ENCODE results near the gene UQCRC1.

UQCRC1 gene

DNA sequence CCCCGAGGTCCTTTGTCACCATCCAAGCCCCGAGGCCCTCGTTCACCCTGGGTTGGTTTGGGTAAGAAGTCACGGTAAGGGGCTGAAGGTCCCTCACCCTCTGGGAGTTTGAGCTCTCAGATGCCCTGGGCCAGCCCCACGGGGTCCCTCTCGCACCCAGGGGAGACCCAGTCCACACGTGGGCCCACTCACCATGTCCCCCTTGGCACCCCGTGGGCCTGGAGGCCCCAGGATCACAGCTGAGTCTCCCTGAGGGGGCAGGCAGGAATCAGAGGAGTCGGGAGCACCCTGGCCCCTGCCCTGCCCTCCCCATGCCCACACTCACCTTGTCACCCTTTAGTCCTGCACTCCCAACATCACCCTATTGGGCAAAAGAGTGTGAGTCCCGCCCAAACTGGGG is 40.0 kb downstream of the UQCRC1 start:
- DNase-seq = no peak

DNA sequence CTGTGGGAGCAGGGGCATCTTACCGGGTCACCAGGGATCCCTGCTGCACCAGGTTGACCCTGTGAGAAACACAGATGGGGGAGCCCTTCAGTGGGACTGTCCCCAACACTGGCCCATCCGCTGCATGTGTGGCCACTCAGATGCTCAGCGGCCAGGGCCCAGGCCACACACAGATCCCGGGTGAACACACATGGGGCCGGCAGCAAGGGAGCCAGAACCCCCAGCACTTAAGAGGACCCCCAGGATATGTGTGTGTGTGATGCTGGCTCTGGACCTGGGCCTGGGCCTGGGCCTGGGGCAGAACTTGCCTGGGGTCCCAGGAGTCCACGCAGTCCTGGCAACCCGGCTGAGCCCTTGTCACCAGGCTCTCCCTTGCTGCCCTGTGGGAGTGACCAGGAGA is 41.0 kb downstream of the UQCRC1 start:
- DNase-seq = no peak

DNA sequence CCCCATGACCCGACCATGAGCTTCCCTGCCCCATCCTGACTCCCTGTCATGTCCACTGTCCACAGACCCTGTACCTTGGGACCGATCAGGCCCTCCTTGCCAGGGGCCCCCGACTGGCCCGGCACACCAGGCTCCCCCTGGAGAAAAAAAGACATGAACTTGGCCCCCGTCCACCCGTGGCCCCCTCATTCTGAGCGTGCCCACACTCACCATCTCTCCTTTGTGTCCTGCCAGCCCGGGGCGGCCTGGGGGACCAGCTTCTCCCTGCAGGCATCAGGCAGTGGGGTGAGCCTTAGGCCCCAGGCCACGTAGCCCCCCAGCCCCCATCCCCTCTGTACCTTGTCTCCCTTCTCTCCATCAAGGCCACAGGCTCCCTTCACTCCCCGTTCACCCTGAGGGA is 41.9 kb downstream of the UQCRC1 start:
- DNase-seq = no peak

DNA sequence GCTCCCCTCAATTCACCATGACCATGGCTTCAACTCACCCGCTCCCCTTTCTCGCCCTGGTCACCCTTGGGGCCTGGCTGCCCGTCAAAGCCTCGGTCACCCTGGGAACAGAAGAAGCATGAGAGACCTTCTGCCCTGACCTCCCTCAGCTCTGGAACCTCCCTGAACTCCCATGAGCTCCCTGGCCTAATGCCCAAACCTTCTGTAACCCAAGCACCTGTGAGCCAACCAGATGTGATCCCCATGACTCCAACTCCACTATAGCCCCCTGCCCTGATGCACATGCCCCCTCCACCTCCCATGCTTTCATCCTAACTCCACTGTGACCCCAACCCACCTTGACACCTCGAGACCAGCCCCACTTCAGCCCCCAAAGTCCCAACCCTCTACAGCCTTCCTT is 42.4 kb downstream of the UQCRC1 start:
- DNase-seq = no peak

DNA sequence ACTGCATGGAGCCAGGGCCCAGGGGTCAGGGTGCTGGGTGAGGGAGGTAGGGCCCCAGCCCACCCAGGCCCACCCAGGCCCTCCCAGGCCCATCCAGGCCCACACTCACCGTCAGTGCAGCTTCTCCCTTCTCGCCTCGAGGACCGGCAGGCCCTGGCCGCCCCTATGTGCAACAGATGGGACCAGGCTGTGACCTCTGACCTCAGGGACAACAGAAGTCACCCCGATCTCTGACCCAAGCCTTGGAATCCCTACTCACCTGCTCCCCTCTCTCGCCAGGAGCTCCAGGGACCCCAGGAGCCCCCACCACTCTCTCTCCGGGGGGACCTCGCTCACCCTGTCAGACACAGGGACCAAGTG is 43.1 kb downstream of the UQCRC1 start:
- DNase-seq = no peak

DNA sequence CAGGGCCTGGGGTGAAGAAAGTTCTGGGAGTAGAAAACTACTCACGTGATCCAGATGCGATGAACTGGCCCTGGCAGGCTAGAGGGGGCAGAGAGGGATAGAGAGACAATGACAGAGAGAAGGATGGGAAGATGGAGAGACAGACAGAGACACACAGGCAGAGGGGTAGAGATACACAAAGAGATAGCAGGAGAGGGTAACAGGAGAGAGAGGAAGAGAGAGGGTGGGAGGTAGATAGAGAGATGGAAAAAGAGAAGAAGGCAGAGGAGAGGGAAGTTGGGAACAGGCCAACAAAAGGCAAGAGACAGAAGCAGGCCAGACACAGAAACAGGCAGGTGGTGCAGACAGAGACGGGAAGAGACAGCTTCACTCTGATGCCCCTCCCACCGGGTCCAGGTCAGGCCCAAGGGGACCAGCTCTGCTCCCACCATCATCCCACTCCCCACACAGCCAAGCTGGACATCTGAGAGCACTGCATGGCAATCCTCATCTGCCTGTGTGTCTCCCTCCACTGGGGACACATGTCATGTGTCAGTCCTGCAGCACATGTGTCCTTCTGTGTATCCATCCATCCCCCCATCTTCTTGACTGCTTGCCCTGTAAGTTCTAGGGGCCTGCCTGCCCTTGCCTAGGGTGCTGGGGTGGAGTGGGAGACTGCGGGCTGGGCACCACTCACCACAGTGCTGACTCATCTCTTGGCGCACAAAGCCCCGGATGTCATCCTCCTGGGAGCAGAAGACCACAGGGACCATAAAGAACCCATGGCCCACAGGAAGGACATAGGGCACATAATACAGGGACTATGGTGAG is 43.6 kb downstream of the UQCRC1 start:
- DNase-seq = no peak

DNA sequence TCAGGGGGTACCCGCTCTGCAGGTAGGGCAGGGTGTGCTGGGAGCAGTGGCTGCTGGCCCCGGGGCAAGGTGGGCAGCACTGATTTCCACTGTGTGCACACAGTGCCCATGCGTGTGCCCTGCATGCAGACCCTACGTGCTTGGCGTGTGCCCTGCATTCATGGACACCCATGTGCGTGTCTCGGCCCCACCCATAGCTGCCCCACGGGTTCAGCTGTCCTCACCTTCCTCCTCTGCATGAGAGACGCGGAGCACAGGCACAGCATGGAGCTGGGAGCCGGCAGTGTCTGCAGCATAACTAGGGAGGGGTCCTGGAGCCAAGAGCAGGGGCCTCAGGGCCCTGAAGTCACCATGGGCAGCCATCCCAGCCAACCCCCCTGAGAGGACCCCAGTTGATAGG is 44.3 kb downstream of the UQCRC1 start:
- no peak for DNase-seq

DNA sequence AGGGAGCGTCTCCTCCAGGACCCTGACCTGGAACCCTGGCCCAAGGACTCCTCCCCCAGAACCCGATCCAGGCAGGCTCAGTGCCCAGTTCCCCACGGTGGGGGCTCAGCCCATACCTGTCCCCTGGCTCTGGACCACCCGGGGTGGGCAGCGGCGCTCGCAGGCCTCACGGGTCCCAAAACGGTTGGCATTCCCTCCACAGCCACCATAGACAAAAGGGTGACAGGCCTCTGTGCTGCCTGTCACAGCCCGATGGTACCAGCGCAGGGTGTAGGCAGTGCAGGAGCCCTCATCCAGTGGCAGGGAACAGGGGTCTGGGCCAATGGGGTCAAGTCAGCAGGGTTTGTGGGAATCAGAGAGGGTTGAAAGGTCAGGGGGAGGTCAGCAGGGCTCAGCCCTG is 44.8 kb downstream of the UQCRC1 start:
- DNase-seq = no peak

DNA sequence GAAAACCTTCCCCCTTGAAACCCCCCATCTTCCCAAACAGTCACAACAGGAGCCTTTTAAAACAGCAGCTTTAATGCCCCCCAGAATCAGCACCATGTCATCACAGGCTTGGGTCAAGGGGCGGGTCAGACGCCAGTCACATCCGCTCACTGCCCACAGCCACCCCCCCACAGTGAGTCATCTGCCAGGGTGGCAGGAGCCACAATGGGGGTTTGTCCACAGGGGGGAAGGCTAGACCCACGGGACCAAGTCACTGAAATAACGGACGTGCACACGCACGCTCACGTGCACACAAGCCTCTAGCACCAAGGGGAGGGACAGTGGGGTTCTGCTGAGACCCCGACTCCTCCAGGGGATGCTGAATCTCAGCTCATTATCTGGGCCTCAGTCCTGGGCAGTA is 45.4 kb downstream of the UQCRC1 start:
- DNase-seq = peak; percentile 58 to 80

DNA sequence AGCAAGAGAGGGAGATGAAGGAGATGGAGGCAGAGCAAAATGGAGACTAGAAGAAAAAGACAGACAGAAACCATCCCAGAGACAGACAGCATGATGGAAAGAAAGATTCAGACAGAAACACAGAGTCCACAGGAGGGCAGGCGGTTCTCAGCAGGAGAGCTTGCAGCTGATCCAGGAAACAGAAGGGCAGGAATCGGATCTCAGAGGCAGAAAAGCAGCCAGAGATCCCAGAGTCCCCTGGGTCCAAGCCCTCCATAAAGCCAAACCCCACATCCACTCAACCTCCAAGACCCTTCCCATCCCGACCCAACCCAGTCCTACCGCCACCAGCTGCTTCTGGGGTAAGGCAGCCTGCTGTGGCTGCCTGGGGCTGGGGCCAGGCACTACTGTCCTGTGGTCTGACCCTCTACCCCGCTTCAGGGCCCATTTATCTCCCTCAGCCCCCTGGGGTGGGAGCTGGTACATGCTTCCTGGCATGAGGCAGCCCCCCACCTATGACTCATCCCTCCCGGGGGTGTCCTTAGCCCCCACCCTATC is 46.0 kb downstream of the UQCRC1 start, which contains the start of gene UCN2:
TSS of gene UCN2 (minus strand) at position 400 of the 537 bp plus-strand sequence. CDS start 657 bp downstream, outside the sequence.
- no peak for DNase-seq

DNA sequence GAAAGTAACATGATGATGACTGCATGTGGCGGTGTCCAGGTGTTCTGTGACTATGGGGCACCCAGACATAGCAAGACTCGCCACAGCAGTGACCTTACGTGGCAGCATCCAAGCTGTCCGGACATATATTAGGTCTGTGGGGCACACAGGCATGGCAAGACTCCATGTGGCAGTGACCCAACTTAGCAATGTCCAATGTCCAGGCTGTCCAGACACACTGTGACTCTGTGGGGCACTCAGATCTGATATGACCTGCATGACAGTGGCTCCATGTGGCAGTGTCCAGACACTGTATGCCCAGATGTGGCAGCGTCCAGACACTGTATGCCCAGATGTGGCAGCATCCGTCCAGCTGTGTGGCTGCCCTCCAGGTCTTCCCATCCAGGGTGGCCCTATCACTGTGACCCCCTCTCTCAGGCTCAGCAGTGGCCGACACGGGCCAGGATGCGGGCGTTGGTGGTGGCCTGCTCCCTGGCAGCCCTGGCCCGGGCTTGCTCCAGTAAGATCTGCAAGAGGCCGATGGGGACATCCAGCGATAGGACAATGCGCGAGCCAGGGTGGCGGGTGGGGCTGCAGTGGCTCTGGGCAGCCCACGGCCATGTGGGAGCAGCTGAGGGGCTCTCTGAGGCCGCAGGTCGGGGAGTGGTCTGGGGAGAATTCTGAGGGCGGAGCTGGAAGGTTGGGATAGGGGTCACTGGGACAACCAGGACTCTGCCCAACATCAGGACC is 46.9 kb downstream of the UQCRC1 start:
- no peak for DNase-seq

DNA sequence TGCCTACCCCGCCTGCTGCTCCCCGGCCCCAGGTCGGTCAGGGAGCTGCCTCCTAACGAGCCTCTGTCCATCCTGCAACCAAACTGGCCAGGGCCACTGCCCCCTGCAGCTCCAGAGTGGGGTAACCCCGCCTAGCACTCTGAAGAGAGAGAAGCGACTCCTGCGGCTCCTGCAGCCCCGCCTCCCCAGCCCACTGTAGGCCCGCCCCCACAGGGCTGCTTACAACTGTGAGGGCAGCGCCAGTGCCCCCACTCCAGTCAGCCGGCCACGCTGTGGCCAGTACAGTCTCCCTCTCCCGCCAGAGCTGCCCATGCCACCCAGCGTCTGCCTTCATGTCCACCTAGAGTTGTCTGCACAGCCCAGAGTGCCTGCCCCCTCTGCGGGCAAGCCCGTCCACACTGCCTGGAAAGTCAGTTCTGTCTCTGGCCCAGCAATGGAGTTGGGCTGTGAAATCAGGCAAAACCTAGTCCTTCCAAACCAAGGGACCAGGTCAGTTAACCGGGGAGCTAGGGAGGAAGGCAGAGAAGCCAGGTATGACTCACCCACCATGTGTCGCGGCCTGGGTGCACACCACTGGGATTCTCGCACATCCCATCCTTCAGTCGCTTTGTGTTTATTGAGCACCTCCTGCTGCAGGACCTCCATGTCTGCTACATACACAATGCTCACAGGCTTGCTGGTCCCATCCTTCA is 48.3 kb downstream of the UQCRC1 start:
- DNase-seq = peak in 1 of 2 donors; percentile 30

DNA sequence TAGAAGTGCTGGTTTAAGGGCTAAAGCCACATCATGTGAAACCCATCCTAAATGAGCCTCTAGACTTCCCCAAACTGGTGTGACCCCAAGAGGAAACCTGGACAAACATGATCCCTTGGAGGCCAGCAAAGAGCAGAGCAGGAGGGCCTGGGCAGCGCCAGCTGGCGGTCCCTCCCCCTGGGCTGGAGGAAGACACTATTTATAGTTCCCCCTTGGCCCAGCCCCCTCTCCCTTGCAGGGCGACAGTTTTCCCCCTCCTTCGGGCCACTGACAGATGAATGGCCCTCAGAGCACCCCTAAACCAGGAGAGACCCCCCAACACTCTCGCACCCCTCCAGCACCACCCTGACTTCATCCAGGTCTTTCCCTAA is 48.8 kb downstream of the UQCRC1 start:
- no peak for DNase-seq

DNA sequence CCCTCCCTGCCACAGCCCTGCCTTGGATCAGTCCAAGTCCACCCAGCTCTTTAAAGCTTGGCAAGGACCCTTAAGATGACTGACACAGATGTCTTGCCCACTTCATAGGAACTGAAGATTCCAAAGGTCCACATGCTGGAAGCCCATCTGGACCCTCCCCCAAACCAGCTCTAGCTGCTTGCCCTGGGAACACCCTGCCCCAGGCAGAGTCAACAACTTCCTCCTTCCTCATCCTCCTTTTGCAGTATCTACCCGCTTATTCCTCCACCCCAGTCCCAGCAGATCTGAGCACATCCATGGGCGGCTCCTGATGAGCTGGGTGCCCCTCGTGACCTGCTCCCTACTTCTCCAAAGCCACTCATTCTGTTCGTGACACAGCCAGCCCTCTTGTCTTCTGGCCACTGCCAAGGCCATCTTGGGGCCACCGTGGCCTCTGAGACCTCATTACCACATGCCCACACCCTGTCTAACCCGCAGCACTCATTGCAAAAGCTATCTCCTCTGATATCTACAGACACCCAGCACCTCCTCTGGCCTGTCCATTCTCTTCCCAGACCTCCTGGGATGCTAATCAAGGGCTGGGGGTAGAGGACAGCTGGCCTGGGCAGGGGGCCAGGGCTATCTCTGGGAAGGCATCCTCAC is 50.8 kb downstream of the UQCRC1 start:
- DNase-seq = peak; percentile 22 to 76

DNA sequence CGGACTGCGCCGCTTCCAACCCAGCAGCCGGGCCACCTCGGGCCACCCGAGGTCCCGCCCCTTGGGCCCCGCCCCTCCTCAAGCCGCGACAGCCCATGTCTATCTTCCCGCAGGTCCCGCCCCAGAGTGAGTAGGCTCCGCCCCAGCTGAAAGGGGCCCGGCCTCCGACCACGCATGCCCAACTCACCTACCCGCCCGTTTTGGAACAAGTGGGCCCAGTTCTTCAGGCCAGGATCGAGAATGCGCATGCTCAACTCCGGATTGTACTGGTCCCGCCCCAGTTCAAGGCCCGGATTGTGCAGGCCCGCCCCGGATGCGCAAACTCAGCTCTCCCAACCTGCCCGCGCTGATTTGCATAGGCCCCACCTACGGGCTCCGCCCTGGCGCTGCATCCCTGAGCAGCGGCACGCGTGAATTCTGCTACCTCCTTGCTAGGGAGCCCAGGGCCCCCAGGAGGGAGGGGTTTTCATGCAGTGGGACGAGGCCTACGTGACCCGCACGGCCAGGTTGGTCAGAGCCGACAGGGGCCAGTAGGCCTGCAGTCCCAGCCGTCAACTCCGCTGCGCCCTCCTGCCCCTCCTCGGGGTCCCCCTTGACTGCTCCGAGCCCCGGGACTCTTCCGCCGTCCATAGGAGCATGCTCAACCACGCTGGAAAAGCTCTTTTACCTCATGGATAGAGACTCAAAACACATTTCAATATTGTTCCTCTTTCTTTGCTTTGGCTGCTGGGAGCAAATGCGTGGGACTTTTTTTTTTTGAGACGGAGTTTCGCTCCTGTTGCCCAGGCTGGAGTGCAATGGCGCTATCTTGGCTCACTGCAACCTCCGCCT is 52.4 kb downstream of the UQCRC1 start, which contains the start of gene PFKFB4:
TSS of gene PFKFB4 (minus strand) at position 8 of the 831 bp plus-strand sequence. CDS start 26 bp downstream, outside the sequence.
- DNase-seq = peak; percentile 100

DNA sequence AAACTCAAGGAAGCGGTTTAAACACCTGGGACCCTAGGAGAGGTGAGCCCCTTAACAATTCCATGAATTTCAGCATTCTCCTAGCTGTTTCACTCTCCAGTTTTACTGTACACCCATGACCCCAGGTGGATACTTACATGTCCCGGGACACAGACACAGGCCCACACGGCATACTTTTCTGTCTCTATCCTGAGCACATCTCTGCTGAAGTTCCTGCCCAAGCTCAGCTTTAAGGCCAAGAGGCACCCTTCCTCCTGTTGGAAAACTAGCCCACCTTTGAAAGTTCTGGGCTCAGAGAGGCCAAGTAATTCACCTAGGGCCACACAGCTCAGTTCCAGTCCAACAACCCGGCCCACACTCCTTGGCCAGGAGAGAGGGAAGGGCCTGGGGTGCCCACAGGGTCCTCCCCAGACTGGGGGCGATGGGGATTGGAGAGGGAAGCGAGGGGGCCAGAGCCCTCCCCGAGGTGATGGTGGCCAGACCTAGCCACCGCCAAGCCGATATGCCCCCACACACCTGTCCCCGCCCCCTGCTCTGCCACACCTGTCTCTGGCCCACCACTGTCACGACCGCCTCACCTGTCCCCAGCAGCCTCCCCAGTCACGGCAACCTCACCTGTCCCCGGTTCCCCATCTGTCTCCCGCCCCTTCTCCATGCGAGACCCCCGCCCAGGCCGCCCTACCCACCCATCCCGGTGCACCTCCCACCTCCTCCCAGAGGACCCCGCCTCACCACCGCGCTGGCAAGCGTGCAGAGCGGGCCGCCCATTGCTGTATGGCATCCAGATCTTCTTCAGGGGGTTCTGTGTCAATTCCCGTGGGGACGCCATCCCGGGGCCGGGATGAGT is 53.3 kb downstream of the UQCRC1 start:
- DNase-seq = no peak

DNA sequence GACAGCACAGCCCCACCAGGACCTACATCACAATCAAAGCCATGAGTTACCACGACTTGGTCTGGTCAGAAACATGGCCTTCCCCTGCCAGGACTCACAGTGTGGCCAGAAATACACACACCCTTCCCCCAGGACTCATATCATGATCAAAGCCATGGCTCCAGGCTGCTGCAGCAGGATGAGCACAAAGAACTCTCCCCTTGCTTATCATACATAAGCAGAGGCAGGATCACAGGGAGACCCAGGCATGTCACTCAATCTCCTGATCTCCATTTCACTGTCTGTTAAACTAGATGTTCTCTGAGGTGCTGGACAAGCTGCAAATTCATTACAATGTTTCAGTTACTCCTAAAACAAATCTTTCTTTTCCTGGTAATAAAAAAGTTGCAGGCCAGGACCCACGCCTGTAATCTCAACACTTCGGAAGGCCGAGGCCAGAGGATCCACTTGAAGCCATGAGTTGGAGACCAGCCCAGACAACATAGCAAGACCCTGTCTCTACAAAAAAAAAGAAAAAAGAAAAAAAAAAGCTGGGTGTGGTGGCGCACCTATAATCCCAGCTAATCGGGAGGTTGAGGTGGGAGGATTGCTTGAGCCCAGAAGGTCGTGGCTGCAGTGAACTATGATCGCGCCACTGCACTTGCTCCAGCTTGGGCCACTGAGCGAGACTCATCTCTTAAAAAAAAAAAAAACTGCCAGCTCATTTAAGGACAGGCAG is 54.1 kb downstream of the UQCRC1 start:
- DNase-seq = no peak

DNA sequence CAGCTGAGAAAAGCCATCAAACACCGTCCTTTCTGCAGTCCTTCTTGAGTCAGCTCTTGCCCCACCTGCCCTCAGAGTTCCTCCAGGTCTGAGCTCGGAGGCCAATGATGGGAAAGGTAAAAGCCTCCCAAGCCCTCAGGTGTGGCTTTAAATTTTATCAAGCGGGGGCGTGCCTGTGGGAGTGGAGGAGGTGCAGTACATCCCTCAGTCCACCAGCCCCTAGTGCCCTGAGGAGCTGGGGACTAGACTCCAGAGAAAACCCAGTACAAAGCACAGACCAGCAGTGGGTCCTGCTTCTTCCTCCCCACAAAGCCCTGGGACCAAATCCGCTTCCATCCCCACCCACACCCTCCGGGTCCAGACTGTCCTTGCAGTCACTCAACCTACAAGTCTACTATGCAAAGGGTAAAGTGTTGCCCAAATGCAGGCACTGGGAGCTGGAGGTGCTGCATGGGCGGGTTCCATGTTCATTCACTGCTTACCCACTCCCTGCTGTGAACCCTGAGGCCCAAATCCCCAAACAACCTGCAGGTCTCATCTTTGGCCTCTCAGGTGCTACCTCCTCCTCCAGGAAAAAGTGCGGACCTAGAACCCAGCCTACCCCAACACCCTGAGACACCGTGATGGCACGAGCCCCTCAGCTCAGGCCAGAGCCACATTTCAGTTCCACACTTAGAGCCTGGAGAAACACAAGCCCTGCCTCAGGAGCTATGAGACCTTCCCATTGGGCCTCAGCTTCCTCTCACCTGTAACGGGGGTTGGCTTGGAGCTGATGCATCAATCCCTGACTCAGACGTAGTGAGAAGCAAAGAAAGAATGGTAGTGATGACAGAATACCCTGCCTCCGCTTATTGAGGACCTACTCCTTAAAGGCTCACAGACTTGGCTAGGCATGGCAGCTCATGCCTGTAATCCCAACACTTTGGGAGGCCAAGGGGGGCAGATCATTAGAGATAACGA is 55.3 kb downstream of the UQCRC1 start:
- DNase-seq = no peak

DNA sequence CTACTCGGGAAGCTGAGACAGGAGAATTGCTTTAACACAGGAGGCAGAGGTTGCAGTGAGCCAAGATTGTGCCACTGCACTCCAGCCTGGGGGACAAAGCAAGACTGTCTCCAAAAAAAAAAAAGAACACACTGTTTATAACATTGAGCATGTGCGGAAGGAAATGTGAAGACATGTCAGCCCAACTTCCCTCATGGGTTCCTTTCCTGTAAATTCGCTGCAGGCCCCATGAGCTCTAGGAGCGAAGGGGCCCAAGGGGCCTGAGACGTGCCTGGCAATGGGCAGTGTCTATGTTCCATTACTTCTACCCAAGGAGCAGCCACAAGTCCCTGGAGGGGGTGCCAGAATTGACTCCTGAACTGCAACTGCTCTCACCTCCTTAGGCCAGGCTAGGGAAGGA is 56.1 kb downstream of the UQCRC1 start:
- no peak for DNase-seq
